Keratinocyte (primary cell): Measurements from ENCODE around the gene MOG.

Source experiments
- EZH2 ChIP-seq: IDR thresholded peaks from one replicate; pipeline ENCODE4 v1.6.1; 2012; ENCODE audit warnings: inconsistent platforms, mild to moderate bottlenecking, low read length, moderate library complexity
- TF ChIP-seq, protein P1 (sequence below), 3 experiments: IDR thresholded peaks in 1 of 3; conservative IDR thresholded peaks in 1 of 3; optimal IDR thresholded peaks in 1 of 3; 2 replicates in 2 of 3; 3 replicates in 1 of 3; pipeline versions ENCODE3 to v1.5.1; 2011; ENCODE audit warnings: low read length in 3 of 3, mild to moderate bottlenecking in 3 of 3, moderate library complexity in 2 of 3, control low read depth in 1 of 3, inconsistent platforms in 1 of 3; ENCODE audit not compliant: insufficient read depth in 2 of 3; ENCODE audit errors: extremely low read depth in 1 of 3

DNA sequence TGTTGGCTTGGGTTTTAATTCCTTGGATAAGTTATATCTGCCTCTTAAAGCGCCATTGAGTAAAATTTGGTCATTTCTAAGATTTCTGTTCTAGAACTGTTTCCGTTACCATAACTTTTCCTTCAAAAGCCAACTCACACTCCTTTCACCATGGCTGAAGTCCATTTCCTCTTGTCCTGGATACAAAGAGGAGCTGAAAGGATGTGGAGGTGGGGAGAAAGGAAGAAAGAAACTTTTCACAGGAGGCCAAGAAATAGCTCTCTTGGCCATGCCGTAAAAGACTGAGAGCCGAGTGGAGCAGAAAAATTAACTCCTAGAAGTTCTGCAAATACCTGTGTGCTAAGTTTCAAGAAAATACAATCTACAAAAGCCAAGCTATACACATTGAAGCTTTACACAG, 45.5 kb upstream of the MOG start:
- TF ChIP-seq, protein P1, sequence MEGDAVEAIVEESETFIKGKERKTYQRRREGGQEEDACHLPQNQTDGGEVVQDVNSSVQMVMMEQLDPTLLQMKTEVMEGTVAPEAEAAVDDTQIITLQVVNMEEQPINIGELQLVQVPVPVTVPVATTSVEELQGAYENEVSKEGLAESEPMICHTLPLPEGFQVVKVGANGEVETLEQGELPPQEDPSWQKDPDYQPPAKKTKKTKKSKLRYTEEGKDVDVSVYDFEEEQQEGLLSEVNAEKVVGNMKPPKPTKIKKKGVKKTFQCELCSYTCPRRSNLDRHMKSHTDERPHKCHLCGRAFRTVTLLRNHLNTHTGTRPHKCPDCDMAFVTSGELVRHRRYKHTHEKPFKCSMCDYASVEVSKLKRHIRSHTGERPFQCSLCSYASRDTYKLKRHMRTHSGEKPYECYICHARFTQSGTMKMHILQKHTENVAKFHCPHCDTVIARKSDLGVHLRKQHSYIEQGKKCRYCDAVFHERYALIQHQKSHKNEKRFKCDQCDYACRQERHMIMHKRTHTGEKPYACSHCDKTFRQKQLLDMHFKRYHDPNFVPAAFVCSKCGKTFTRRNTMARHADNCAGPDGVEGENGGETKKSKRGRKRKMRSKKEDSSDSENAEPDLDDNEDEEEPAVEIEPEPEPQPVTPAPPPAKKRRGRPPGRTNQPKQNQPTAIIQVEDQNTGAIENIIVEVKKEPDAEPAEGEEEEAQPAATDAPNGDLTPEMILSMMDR (optimal IDR thresholded peaks at IDR 0.05 in 1 of 3, IDR thresholded peaks at IDR 0.05 in 1 of 3, conservative IDR thresholded peaks at IDR 0.05 in 1 of 3; ENCODE audit: extremely low read depth in 1 of 3, insufficient read depth in 2 of 3, low read length in 3 of 3), result no peak
- no peak for TF ChIP-seq EZH2
